ENCODE measurements around the gene OR1F1. TPM values are rescaled to one million over a fixed set of nuclear protein-coding genes. Genes with fewer than 3 reads are reported as not detected.

Gene OR1F1
- polyA plus RNA-seq, 4 donors: not detected

- DNase-seq (ENCODE audit: low read depth in 4 of 4, low spot score in 3 of 4): no peak
Observed at GRCh38 chr16:3243882-3244281, 55.9 kb downstream of the OR1F1 start.

- no peak for DNase-seq (ENCODE audit: low read depth in 4 of 4, low spot score in 3 of 4)
Observed at GRCh38 chr16:3246002-3246401, 58.0 kb downstream of the OR1F1 start.

- no peak for DNase-seq (ENCODE audit: low read depth in 4 of 4, low spot score in 3 of 4)
Observed at GRCh38 chr16:3246876-3247275, 58.9 kb downstream of the OR1F1 start.

GRCh38 chr16:3248596-3248995, 60.6 kb downstream of the OR1F1 start:
- no peak for DNase-seq (ENCODE audit: low read depth in 4 of 4, low spot score in 3 of 4)

GRCh38 chr16:3249020-3249419, 61.0 kb downstream of the OR1F1 start:
- no peak for DNase-seq (ENCODE audit: low read depth in 4 of 4, low spot score in 3 of 4)

GRCh38 chr16:3249451-3249850, 61.4 kb downstream of the OR1F1 start:
- DNase-seq (ENCODE audit: low read depth in 4 of 4, low spot score in 3 of 4): no peak

GRCh38 chr16:3252967-3253366, 65.0 kb downstream of the OR1F1 start:
- no peak for DNase-seq (ENCODE audit: low read depth in 4 of 4, low spot score in 3 of 4)

- no peak for DNase-seq (ENCODE audit: low read depth in 4 of 4, low spot score in 3 of 4)
Observed at GRCh38 chr16:3254309-3254708, 66.3 kb downstream of the OR1F1 start.

Other genes starting within 250 kb of the OR1F1 start
- gene KREMEN2, start 223.9 kb upstream of the OR1F1 start, polyA plus RNA-seq (ENCODE audit: insufficient read length in 4 of 4): 1 to 10 TPM in 3 of 4 donors, not detected in 1; 1.4 to 2.2 (median 1.4) TPM
- gene PAQR4, start 218.9 kb upstream of the OR1F1 start, polyA plus RNA-seq (ENCODE audit: insufficient read length in 4 of 4): 10 to 100 TPM in 2 of 4 donors, 1 to 10 TPM in 2; 7.0 to 10.8 (median 9.8) TPM
- 10 to 100 TPM; 13.1 to 26.8 (median 16.5) TPM for gene PKMYT1, start 207.8 kb upstream of the OR1F1 start, polyA plus RNA-seq (ENCODE audit: insufficient read length in 4 of 4)
- 1 to 10 TPM in 3 of 4 donors, under 1 TPM in 1; 0.87 to 4.7 (median 2.3) TPM for gene CLDN9, start 175.3 kb upstream of the OR1F1 start, polyA plus RNA-seq (ENCODE audit: insufficient read length in 4 of 4)
- 10 to 100 TPM in 3 of 4 donors, 1 to 10 TPM in 1; 1.1 to 38.0 (median 32.7) TPM for gene CLDN6, start 170.0 kb upstream of the OR1F1 start, polyA plus RNA-seq (ENCODE audit: insufficient read length in 4 of 4)
- gene TNFRSF12A, start 167.8 kb upstream of the OR1F1 start, polyA plus RNA-seq (ENCODE audit: insufficient read length in 4 of 4): 10 to 100 TPM in 2 of 4 donors, 1 to 10 TPM in 2; 4.4 to 19.3 (median 10.7) TPM
- gene HCFC1R1, start 164.3 kb upstream of the OR1F1 start, polyA plus RNA-seq (ENCODE audit: insufficient read length in 4 of 4): 100 to 1,000 TPM in 1 of 4 donors, 10 to 100 TPM in 3; 61.3 to 102 (median 72.0) TPM
- 10 to 100 TPM; 22.9 to 36.2 (median 28.0) TPM for gene THOC6, start 164.2 kb upstream of the OR1F1 start, polyA plus RNA-seq (ENCODE audit: insufficient read length in 4 of 4)
- 1 to 10 TPM in 3 of 4 donors, under 1 TPM in 1; 0.07 to 7.7 (median 2.6) TPM for gene BICDL2, start 151.3 kb upstream of the OR1F1 start, polyA plus RNA-seq (ENCODE audit: insufficient read length in 4 of 4)
- 1 to 10 TPM in 3 of 4 donors, under 1 TPM in 1; 0.67 to 2.7 (median 1.5) TPM for gene MMP25, start 141.6 kb upstream of the OR1F1 start, polyA plus RNA-seq (ENCODE audit: insufficient read length in 4 of 4)
- gene IL32, start 122.6 kb upstream of the OR1F1 start, polyA plus RNA-seq (ENCODE audit: insufficient read length in 4 of 4): 10 to 100 TPM; 35.1 to 45.5 (median 36.3) TPM
- gene ZSCAN10, start 88.9 kb upstream of the OR1F1 start, polyA plus RNA-seq (ENCODE audit: insufficient read length in 4 of 4): under 1 TPM in 1 of 4 donors, not detected in 3; 0.20 TPM
- gene ZNF205, start 75.6 kb upstream of the OR1F1 start, polyA plus RNA-seq (ENCODE audit: insufficient read length in 4 of 4): 10 to 100 TPM; 13.1 to 20.6 (median 15.4) TPM
- gene ZNF213, start 53.2 kb upstream of the OR1F1 start, polyA plus RNA-seq (ENCODE audit: insufficient read length in 4 of 4): 10 to 100 TPM; 10.1 to 15.9 (median 11.6) TPM
- 10 to 100 TPM; 12.0 to 14.9 (median 13.5) TPM for gene ZNF200, start 47.0 kb downstream of the OR1F1 start, polyA plus RNA-seq (ENCODE audit: insufficient read length in 4 of 4)
- under 1 TPM; 0.22 to 0.47 (median 0.29) TPM for gene MEFV, start 68.4 kb downstream of the OR1F1 start, polyA plus RNA-seq (ENCODE audit: insufficient read length in 4 of 4)
- 10 to 100 TPM; 44.0 to 53.6 (median 46.0) TPM for gene ZNF263, start 95.3 kb downstream of the OR1F1 start, polyA plus RNA-seq (ENCODE audit: insufficient read length in 4 of 4)
- 10 to 100 TPM; 12.6 to 16.4 (median 13.4) TPM for gene TIGD7, start 117.2 kb downstream of the OR1F1 start, polyA plus RNA-seq (ENCODE audit: insufficient read length in 4 of 4)
- 10 to 100 TPM; 39.4 to 57.7 (median 50.7) TPM for gene ZNF75A, start 117.3 kb downstream of the OR1F1 start, polyA plus RNA-seq (ENCODE audit: insufficient read length in 4 of 4)
- gene OR2C1, start 167.7 kb downstream of the OR1F1 start, polyA plus RNA-seq (ENCODE audit: insufficient read length in 4 of 4): 1 to 10 TPM in 1 of 4 donors, under 1 TPM in 3; 0.31 to 1.0 (median 0.62) TPM
- 10 to 100 TPM; 15.2 to 19.0 (median 17.6) TPM for gene ZSCAN32, start 212.8 kb downstream of the OR1F1 start, polyA plus RNA-seq (ENCODE audit: insufficient read length in 4 of 4)
- 10 to 100 TPM; 12.1 to 17.2 (median 15.7) TPM for gene ZNF174, start 213.0 kb downstream of the OR1F1 start, polyA plus RNA-seq (ENCODE audit: insufficient read length in 4 of 4)